ENCODE measurements around the gene BCL2L12. TPM values are rescaled to one million over a fixed set of nuclear protein-coding genes. Genes with fewer than 3 reads are reported as not detected.
A peak's percentile ranks its signal among the peaks of the same experiment; 100 is the strongest.
"Not testable (repeated sequence)": the region's sequence is repeated elsewhere in the genome, so short reads cannot be mapped to it uniquely, and the experiment has no call there.

BCL2L12 gene, protein sequence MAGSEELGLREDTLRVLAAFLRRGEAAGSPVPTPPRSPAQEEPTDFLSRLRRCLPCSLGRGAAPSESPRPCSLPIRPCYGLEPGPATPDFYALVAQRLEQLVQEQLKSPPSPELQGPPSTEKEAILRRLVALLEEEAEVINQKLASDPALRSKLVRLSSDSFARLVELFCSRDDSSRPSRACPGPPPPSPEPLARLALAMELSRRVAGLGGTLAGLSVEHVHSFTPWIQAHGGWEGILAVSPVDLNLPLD
- polyA plus RNA-seq (2012; ENCODE audit: insufficient read depth, insufficient read length) = 98.5 TPM

DNA sequence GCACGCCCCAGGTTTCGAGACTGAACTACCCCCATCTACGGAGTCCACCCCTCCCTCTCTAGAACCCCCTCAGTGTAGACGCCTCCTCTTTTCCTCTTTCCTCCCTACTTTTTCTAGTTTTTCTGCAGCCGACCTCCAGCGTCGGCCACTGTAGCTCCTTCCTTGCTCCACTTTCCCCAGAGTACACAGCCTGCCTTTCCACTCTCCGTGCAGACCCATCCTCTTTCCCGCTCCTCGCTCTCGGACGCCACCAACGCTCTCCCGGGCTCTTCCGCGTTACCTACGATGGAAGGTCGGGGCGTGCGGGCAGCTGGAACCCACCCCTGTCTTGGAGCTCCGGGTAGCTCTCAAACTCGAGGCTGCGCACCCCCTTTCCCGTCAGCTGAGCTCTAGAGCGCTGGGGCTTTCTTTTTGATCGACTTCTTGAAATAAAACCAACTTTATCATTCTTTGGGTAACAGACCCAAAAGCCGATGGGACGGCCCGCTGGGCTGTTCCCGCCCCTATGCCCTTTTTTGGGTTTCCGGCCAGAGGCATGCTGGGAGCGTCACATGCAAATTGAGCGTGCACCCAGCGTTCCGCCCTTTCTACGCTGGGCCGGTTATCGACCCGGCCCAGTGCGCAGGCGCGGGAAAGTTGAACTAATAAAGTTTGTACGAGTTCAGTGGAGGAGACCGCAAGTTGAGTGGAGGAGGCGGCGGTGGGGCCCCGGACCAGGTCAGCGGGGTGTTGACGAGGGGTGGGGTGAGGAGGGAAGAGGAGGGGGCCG lies at the start of gene BCL2L12, which contains the start of gene IRF3:
TSS of gene BCL2L12 (plus strand) at position 583 of the 769 bp plus-strand sequence. CDS start 760 bp downstream, outside the sequence.
TSS of gene IRF3 (minus strand) at position 507 of the 769 bp plus-strand sequence. CDS start 1,019 bp downstream, outside the sequence.
- peak; percentile 94 for DNase-seq (ENCODE audit: low read depth, low spot score)

DNA sequence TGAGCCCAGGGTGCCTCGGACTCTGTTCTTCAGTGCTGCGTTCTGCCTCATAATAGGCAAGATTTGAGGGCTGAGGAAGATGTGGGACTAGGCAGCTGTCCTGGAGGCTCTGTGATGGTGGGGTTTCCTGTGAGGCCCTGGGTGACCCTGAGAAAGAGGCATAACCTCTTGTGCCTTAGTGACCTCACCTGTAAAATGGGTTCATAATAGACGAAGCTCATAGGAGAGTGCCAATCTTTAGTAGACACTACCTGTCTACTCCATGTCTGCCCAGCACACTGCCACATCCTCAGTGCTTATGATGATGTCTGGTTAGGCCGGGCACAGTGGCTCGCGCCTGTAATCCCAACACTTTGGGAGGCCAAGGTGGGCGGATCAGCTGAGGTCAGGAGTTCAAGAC lies 49.2 kb upstream of the BCL2L12 start:
- DNase-seq (ENCODE audit: low read depth, low spot score) = no peak
- H3K4me3 ChIP-seq (ENCODE audit: low read length) = no peak overlapping the region

More for the DNA sequence above, at the start of gene BCL2L12, which contains the start of gene IRF3:
- peak within 1 kb of the TSS; percentile 96 for H3K4me3 ChIP-seq (ENCODE audit: low read length)

DNA sequence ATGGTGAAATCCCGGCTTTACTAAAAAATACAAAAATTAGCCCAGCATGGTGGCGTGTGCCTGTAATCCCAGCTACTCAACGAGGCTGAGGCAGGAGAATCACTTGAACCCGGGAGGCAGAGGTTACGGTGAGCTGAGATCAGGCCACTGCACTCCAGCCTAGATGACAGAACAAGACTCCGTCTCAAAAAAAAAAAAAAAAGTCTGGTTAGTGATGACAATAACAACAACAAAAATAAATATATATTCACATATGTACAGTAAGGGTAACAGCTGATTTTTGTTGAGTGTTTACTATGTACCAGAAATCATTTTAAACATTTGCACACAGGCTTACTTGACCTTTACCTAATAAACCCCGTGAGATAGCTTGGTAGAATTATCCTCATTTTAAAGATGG lies 48.8 kb upstream of the BCL2L12 start:
- H3K4me3 ChIP-seq (ENCODE audit: low read length) = no peak overlapping the region
- DNase-seq (ENCODE audit: low read depth, low spot score) = no peak

DNA sequence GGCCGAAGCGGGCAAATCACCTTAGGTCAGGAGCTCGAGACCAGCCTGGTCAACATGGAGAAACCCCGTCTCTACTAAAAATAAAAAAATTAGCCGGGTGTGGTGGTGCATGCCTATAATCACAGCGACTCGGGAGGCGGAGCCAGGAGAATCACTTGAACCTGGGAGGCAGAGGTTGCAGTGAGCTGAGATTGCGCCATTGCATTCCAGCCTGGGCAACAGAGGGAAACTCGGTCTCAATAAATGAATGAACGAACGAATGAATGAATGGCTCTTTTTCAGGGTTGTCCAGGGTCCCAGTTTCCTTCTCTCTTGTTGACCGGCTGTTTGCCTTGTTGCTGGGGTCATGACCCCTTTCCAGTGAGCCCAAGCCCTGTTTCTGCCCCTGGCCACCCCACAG lies 47.9 kb upstream of the BCL2L12 start:
- H3K4me3 ChIP-seq (ENCODE audit: low read length); DNase-seq (ENCODE audit: low read depth, low spot score): not testable (repeated sequence)

DNA sequence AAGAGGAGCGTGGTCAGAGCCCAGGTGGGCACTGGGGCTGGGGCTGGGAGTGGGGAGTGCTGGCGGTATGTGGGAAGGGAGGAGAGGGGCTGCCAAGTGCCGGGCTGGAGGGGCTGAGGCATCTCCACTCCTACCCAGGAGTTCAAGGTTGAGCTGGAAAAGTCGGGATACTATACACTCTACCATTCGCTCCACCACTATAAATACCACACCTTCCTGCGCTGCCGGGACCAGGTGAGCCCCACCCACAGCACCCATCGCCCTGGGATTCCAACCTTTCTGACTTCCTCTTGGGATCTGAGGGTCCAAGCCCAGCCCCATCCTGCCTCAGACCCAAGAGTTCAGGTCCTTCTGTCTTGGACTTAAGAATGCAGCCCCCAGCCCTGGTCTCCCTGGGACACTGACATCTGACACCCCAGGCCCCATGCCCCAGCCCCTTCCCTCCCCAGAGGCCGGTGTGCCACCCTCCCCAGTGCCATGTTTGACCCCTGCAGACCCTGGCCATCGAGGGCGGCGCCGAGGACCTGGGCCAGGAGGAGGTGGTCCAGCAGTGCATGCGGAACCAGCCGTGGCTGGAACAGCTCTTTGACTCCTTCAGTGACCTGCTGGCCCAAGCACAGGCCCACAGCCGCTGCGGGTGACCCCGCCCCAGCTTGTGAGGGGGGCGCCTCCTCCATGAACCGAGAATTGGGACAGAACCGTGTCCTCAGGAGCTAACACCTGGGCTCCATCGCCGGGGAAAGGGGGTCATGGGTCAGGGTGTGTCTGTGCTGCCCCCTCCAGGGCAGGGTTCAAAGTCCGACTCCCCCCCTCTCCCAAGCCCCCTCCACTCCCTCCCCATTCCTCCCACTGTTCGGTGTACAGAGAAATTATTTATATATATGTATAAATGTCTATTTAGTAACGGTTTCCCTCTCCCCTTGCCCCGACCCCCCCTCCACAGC lies 40.5 kb upstream of the BCL2L12 start:
- no peak for DNase-seq (ENCODE audit: low read depth, low spot score)
- no peak overlapping the region for H3K4me3 ChIP-seq (ENCODE audit: low read length)

DNA sequence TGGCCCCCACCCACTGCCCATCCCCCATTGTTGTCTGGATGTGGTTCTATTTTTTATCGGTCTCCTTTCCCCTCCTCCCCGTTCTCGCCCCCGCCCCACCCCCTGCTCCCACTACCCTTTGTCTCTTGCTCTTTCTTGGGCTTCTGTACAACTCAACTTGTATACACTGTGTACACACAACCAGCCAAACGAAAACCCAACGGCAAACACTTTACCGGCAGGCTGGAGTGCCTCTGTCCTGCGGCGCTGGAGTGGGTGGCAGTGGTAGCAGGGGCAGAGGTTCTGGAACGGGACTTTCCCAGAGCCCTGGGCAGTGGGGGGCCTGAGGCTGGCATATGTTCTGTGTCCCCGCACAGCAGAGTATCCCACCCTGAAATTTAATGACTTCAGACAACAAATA lies 39.5 kb upstream of the BCL2L12 start:
- no peak for DNase-seq (ENCODE audit: low read depth, low spot score)
- H3K4me3 ChIP-seq (ENCODE audit: low read length) = no peak overlapping the region

DNA sequence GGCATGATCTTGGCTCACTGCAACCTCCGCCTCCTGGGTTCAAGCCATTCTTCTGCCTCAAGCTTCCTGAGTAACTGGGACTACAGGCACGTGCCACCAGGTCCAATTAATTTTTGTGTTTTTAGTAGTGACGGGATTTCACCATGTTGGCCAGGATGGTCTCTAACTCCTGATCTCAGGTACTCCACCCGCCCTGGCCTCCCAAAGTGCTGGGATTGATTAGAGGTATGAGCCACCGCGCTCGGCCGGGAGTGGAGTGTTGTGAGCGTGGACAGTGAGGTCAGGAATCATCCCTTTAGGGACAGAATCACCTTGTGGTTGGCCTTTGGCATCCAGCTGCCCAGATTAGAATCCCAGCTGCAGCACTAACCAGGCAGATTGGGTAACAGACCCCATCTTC lies 36.1 kb upstream of the BCL2L12 start:
- H3K4me3 ChIP-seq (ENCODE audit: low read length) = no peak overlapping the region
- no peak for DNase-seq (ENCODE audit: low read depth, low spot score)

DNA sequence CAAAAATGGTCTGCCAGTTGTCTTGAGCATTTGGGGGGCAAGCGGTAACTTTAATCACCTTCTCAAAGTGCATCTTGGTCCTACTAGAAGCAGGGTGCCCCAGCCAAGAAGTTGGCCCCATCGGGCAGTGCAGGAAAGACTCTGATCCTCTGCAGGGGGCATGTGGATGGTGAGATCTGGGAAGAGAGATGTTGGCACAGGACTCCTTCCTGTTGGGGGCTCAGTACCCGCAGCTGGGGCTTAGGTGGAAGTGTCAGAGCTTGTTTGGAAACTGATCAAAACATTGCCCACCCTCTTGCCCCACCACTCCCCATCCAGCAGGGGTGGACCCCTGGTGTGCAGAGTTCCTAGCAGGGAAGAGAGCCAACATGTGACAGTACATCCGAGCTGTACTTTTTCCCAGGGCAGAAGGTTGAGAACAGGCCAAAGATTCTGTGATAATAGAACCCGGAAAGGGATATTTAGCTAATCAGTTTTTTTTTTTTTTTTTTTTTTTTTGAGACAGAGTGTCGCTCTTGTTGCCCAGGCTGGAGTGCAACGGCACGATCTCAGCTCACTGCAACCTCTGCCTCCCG lies 34.6 kb upstream of the BCL2L12 start:
- H3K4me3 ChIP-seq (ENCODE audit: low read length) = no peak overlapping the region
- no peak for DNase-seq (ENCODE audit: low read depth, low spot score)

DNA sequence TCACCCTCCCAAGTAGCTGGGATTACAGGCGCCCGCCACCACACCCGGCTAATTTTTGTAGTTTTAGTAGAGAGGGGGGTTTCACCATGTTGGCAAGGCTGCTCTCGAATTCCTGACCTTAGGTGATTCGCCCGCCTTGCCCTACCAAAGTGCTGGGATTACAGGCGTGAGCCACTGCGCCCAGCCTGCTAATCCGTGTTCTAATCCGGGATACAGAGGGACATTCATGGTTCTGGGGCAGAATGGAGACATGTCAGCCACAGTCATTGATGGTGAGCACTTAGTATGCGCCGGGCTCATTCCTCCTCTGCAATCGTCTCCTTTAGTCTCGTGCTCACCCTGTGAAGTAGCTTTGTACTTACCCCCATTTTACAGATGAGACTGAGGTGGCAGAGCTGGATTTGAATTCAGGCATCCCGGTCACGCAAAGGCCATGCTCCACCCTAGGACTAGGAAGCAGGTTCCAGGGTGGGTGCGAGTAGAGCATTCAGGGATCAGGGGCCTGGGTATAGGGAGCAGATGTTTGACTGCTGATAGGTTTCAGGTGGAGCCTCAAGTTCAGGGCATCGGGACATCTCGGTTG lies 34.0 kb upstream of the BCL2L12 start:
- no peak for DNase-seq (ENCODE audit: low read depth, low spot score)
- H3K4me3 ChIP-seq (ENCODE audit: low read length) = no peak overlapping the region

DNA sequence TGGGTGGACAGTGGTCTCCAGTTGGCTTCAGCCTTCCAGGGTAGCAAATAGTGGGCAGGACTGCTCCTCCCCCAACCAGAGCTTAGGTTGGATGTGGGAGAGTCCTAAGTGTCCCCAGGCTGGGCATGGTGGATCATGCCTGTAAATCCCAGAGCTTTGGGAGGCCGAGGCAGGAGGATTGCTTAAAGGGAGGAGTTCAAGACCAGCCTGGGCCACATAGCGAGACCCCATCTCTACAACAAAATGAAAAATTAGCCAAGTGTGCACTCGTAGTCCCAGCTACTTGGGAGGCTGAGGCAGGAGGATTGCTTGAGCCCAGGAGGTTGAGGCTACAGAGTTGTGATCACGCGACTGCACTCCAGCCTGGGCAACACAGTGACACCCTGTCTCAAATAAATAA lies 33.2 kb upstream of the BCL2L12 start:
- no peak for DNase-seq (ENCODE audit: low read depth, low spot score)
- H3K4me3 ChIP-seq (ENCODE audit: low read length) = no peak overlapping the region

DNA sequence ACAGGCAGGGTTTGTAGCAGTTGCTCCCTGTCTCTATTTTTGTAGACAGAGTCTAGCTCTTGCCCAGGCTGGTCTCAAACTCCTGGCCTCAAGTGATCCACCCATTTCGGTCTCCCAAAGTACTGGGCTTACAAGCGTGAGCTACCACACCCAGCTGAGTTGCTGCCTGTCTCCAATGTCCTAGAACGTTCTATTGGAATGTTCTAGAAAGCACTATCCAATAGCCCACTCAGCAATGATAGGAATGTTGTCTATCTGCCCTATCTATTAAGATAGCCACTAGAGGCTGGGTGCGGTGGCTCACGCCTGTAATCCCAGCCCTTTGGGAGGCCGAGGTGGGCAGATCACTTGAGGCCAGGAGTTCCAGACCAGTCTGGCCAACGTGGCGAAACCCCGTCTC lies 32.5 kb upstream of the BCL2L12 start:
- H3K4me3 ChIP-seq (ENCODE audit: low read length) = not testable (repeated sequence)

DNA sequence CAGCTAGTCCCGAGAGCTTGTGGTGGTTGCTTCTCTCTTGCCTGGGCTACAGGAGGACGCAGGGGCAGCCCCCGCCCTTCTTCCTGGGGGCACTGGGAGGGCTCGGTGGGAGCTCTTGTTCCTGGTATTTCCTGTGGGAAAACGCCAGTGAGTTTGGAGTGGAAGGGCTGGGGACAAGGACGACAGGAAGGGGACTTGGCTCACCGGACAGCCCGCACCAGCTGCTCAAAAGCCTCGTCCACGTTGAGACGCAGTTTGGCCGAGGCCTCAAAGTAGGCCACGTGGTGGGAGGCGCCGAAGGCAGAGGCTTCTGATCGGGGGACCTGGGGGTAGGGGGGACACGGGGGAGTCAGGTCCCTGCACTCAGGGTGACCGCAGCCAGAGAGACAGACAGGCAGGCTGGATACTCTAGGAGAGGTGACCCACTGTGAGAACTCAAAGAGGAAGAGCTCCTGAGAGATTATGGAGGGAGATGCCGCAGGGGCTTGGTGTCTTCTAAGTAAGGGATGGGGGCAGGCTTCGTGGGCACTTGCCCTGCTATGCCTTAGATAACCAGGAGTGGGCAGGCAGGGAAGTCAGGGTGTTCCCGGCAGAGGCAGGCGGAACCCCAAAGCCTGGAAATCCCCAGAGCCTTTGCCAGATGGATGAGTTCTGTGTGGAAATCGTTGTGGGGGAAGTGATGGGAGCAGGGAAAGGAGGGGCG lies 30.1 kb upstream of the BCL2L12 start:
- no peak overlapping the region for H3K4me3 ChIP-seq (ENCODE audit: low read length)
- no peak for DNase-seq (ENCODE audit: low read depth, low spot score)

More for the DNA sequence above, 32.5 kb upstream of the BCL2L12 start:
- DNase-seq (ENCODE audit: low read depth, low spot score) = not testable (repeated sequence)

DNA sequence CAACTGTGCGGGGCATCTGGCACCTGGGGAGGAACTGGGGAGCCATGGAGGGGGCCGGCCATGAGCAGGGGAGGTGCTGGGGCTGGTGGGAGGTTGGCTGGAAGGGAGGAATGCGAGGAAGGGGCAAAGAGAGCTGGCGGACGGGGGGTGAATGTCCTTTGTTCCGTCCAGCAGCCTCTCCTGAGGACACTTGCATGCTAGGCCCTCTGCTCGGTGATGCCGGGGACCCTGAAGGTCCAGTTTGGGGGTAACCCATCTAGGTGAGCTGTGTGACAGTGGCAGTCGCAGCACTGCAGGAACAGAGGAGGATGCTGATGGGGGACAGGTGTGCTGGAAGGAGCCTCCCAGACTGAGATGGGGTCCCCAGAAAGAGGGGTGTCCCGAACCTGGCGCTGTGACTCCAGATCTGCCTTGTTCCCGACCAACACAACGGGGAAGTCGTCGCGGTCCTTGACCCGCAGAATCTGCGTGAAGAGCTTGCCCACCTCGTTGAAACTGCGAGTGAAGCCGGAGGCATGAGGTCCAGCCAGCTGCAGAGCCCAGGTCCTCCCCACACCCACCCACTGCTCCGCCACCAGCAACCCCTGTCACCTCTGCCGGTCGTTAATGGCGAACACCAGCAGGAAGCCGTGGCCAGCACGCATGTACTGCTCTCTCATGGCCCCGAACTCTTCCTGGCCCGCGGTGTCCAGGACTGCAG lies 29.4 kb upstream of the BCL2L12 start:
- DNase-seq (ENCODE audit: low read depth, low spot score) = no peak
- H3K4me3 ChIP-seq (ENCODE audit: low read length) = no peak overlapping the region

DNA sequence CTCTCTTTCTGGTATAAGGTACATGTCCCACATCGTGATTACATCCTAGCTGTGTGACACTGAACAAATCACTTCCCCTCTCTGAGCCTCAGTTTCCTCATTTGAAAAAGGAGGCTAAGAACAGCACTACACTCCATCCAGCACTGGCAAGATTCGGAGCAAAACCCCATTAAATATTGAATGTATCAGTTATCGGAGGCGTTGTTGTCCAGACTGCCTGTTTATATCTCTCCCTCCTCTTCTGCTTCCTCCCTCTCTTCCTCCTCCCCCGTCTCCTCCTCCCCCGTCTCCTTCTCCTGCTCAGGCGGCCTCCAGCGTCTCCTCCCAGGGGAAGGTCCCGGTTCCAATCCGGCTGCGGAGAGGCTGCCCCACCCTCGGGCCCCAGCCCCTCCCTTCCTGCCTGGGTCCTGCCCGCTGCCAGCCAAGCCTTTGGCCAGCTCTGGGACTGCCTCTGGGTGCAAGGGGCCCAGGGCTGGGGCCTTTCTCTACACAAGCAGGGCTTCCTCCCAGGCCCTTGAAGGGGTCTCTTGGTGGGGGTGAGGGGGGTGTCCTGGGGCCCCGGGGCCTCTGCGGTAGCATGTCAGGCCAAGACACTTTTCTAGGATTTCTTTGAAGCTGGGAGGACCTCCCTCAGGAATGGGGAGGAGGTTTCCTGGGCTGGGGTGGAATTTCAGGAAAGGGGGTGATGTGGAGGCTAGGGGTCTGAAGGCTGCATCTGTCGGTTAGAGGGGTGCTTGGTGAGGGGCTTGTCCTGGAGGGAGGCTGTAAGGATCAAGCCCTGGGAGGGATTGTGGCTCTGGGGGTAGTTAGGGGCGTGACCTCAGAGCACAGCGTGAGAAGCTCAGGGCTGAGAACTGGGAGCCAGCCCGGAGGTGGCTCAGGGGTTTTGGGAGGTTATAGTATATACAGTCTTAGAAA lies 27.7 kb upstream of the BCL2L12 start:
- no peak overlapping the region for H3K4me3 ChIP-seq (ENCODE audit: low read length)
- DNase-seq (ENCODE audit: low read depth, low spot score) = no peak

DNA sequence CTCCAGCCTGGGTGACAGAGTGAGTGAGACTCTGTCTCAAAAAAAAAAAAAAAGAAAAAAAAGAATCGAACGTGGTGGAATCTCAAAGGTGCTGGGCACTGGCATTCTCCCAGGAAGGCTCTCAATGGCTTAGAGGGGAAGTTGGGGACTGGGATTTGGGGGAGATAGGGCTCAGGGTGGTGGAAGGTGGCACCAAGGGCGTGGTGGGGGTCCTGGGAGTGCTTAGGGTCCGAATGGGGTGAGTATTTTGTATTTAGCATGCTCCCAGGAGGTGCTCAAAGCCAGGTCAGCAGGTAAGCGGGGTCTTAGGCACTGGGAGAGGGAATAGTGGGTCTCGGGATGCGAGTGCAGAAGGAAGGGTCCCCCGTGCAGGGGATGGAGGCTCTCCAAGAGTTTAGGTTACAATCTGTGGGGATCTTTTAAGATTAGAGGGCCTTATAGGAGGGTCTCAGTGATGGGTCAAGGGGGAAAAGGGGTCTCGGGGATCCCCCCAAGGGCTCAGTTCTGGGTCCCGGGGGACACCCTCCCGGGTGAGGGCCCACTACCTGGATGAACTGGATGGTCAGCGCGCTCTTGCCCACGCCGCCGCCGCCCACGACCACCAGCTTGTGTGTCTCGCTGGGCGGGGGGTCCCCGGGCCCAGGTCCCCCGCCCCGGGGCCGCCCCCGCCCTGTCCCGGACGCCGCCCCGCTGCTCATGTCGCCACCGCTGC lies 26.2 kb upstream of the BCL2L12 start:
- peak overlapping the region; percentile 47 for H3K4me3 ChIP-seq (ENCODE audit: low read length)
- DNase-seq (ENCODE audit: low read depth, low spot score) = no peak

Measured in Jurkat, Clone E6-1 (cell line).